Right lobe of liver (tissue), 6 donors: ENCODE results near the gene TP53I11. TPM values are rescaled to one million over a fixed set of nuclear protein-coding genes. Genes with fewer than 3 reads are reported as not detected.
A peak's percentile ranks its signal among the peaks of the same experiment; 100 is the strongest.

Experiments used
- ATAC-seq, 4 donors: fragments of 200-7000 bp; cut with Tn5 transposase; one replicate each; pipeline ENCODE4 v1.9.1; 2020; ENCODE audit warnings: mild to moderate bottlenecking in 4 of 4, moderate library complexity in 4 of 4
- DNase-seq, 3 donors: peaks; one replicate each; pipeline ENCODE4 v3.0.0-alpha.2; 2020
- H3K27ac ChIP-seq, 3 donors: fragments of 200-600 bp; one replicate each; pipeline ENCODE4 v1.8.0; 2022
- H3K27me3 ChIP-seq, 2 donors: fragments of 200-600 bp; one replicate each; pipeline ENCODE4 v1.8.0; 2022
- H3K36me3 ChIP-seq, 4 donors: fragments of 200-600 bp; sonication (generic) in 1 of 4; one replicate each; pipeline versions ENCODE4 v1.5.1 to v1.8.0; 2017 to 2022; ENCODE audit warnings: control low read depth in 1 of 4
- H3K4me1 ChIP-seq, 4 donors: fragments of 200-600 bp; sonication (generic) in 1 of 4; one replicate each; pipeline versions ENCODE4 v1.5.1 to v1.8.0; 2017 to 2022; ENCODE audit warnings: control low read depth in 1 of 4
- H3K4me3 ChIP-seq, 3 donors: fragments of 200-600 bp; one replicate each; pipeline ENCODE4 v1.8.0; 2022
- H3K9me3 ChIP-seq, 4 donors: fragments of 200-600 bp; sonication (generic) in 1 of 4; one replicate each; pipeline versions ENCODE4 v1.5.1 to v1.8.0; 2017 to 2022; ENCODE audit warnings: control low read depth in 1 of 4
- POLR2A ChIP-seq: fragments of 450-650 bp; IDR thresholded peaks from one replicate; pipeline ENCODE4 v1.6.1; 2017; ENCODE audit warnings: antibody characterized with exemption, mild to moderate bottlenecking
- WGBS: methylation state at CpG from one replicate; pipeline ENCODE4 v1.1.6; 2018; ENCODE audit warnings: low coverage, low lambda C conversion rate; ENCODE audit not compliant: insufficient coverage; ENCODE audit errors: missing lambda C conversion rate; 5-methylcytosine and 5-hydroxymethylcytosine counted together
- intact Hi-C, 2 donors: fragments of 100-400 bp; cut with DNase I; formaldehyde crosslinking; loops; one replicate each; pipeline versions ENCODE4 v1.11.2 to v1.14.1; 2022
- total RNA-seq, 6 experiments: library from RNA; depleted of rRNA in 2 of 6; stranded (reverse); fragments of >200 nt in 2 of 6; fragmentation: NEBNext Ultra II Directional in 3 of 6; extraction: Animal tissue kit (Norgen Biotek cat#: 25700) in 3 of 6; gene quantifications; one replicate each; pipeline versions ENCODE4 v1.1.0 to v1.2.4, GENCODE V29; 2016 to 2023
- TF ChIP-seq, protein P1 (sequence below), 4 donors: fragments of 200-600 bp in 3 of 4; fragments of 450-650 bp in 1 of 4; IDR thresholded peaks; one replicate each; pipeline versions ENCODE4 v1.5.1 to v1.8.0; 2016 to 2022; ENCODE audit warnings: antibody characterized with exemption in 4 of 4, mild to moderate bottlenecking in 2 of 4
- donor health status: DM: no; HTN: yes; CAD: no.
- donor health status: DM: no; HTN: no; CAD: no.
- donor health status: DM: no; HTN: no; CAD: no.
- donor health status: DM: no; HTN: yes; CAD: no.
- donor health status: DM: no; HTN: yes; CAD: no.

TP53I11 gene
- total RNA-seq, 6 experiments from 2014 or later = 5.7 to 22.1 (median 12.2) TPM

- no peak for ATAC-seq
- 64% methylated on average over 2 of the region's 5 CpGs for WGBS
- intact Hi-C loops = no loop called here
- DNase-seq = no peak
- H3K4me3 ChIP-seq = no peak overlapping the region
- H3K9me3 ChIP-seq = no peaks in the 10 kb centered on the region
- no peaks in the 10 kb centered on the region for H3K36me3 ChIP-seq
- TF ChIP-seq, protein P1, sequence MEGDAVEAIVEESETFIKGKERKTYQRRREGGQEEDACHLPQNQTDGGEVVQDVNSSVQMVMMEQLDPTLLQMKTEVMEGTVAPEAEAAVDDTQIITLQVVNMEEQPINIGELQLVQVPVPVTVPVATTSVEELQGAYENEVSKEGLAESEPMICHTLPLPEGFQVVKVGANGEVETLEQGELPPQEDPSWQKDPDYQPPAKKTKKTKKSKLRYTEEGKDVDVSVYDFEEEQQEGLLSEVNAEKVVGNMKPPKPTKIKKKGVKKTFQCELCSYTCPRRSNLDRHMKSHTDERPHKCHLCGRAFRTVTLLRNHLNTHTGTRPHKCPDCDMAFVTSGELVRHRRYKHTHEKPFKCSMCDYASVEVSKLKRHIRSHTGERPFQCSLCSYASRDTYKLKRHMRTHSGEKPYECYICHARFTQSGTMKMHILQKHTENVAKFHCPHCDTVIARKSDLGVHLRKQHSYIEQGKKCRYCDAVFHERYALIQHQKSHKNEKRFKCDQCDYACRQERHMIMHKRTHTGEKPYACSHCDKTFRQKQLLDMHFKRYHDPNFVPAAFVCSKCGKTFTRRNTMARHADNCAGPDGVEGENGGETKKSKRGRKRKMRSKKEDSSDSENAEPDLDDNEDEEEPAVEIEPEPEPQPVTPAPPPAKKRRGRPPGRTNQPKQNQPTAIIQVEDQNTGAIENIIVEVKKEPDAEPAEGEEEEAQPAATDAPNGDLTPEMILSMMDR (IDR thresholded peaks at IDR 0.05) = no peak
- no peak for TF ChIP-seq POLR2A
- no peaks in the 10 kb centered on the region for H3K4me1 ChIP-seq
- no peak overlapping the region for H3K27ac ChIP-seq
- H3K27me3 ChIP-seq = no peaks in the 10 kb centered on the region
Measured at GRCh38 chr11:44994753-44995152, 44.1 kb upstream of the TP53I11 start.

GRCh38 chr11:44993971-44994704 is 43.5 kb upstream of the TP53I11 start:
- H3K4me1 ChIP-seq = no peaks in the 10 kb centered on the region
- DNase-seq (no peak), ATAC-seq (peak in 1 of 4 donors; percentile 33)
- 79% methylated on average over 10 of the region's 10 CpGs for WGBS
- TF ChIP-seq POLR2A = no peak
- TF ChIP-seq, protein P1 (IDR thresholded peaks at IDR 0.05) = no peak
- no peaks in the 10 kb centered on the region for H3K9me3 ChIP-seq
- no peaks in the 10 kb centered on the region for H3K27me3 ChIP-seq
- no peak overlapping the region for H3K4me3 ChIP-seq
- H3K27ac ChIP-seq = no peak overlapping the region
- no peaks in the 10 kb centered on the region for H3K36me3 ChIP-seq
- intact Hi-C loops = no loop called here

- DNase-seq (no peak), ATAC-seq (no peak)
- H3K27me3 ChIP-seq = no peaks in the 10 kb centered on the region
- H3K9me3 ChIP-seq = no peaks in the 10 kb centered on the region
- intact Hi-C loops = no loop called here
- H3K4me3 ChIP-seq = no peak overlapping the region
- H3K4me1 ChIP-seq = no peaks in the 10 kb centered on the region
- WGBS = 61% methylated on average over 4 of the region's 4 CpGs
- no peak overlapping the region for H3K27ac ChIP-seq
- no peaks in the 10 kb centered on the region for H3K36me3 ChIP-seq
- TF ChIP-seq, protein P1 (IDR thresholded peaks at IDR 0.05) = no peak
- TF ChIP-seq POLR2A = no peak
Measured at GRCh38 chr11:44992774-44993173, 42.1 kb upstream of the TP53I11 start.

DNA sequence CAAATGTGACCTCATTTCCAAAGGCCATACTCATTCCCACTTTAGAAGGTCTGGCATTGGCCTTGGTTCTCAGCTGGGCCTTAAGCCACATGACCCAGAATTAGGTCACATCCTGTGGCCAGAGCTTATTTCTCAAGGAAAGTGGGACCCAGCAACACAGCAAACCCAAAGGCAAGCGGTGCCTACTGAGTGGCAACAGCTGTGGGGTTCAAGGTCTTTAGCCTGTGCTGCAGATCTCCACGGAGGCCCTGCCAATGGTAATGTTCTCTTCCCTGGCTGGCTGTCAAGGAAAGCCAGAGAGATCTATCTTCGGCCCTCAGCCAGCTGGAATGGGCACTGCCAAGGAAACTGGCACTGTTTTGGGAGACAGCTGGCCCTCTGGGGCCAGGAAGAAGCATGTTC is 41.5 kb upstream of the TP53I11 start:
- TF ChIP-seq, protein P1 (IDR thresholded peaks at IDR 0.05) = no peak
- TF ChIP-seq POLR2A = no peak
- intact Hi-C loops = no loop called here
- WGBS = 60% methylated on average over 2 of the region's 3 CpGs
- Histone ChIP-seq H3K4me1 (no peaks in the 10 kb centered on the region), H3K27me3 (no peaks in the 10 kb centered on the region), H3K27ac (no peak overlapping the region), H3K36me3 (no peaks in the 10 kb centered on the region), H3K4me3 (no peak overlapping the region), H3K9me3 (no peaks in the 10 kb centered on the region)
- no peak for ATAC-seq
- no peak for DNase-seq
